Small intestine (tissue), 7 donors: ENCODE results near the gene PEX16. TPM values are rescaled to one million over a fixed set of nuclear protein-coding genes. Genes with fewer than 3 reads are reported as not detected.
A peak's percentile ranks its signal among the peaks of the same experiment; 100 is the strongest.
"Not testable (repeated sequence)": the region's sequence is repeated elsewhere in the genome, so short reads cannot be mapped to it uniquely, and the experiment has no call there.

Experiments
- DNase-seq, 2 donors: peaks; one replicate each; pipeline versions ENCODE4 v3.0.0 to v3.0.0-alpha.2; 2013
- FAIRE-seq: peaks from 2 replicates; lab custom pipeline; 2012; peaks lifted over from hg19 to GRCh38; lab: Jason Lieb, UNC
- H3K27ac ChIP-seq, 3 donors: one replicate each; pipeline ENCODE4 v1.5.1; 2013; ENCODE audit warnings: low read length in 2 of 3, mild to moderate bottlenecking in 2 of 3, control low read depth in 1 of 3, inconsistent platforms in 1 of 3, low read depth in 1 of 3, moderate library complexity in 1 of 3
- H3K27me3 ChIP-seq, 3 donors: one replicate each; pipeline ENCODE4 v1.6.1; 2013; ENCODE audit warnings: low read length in 3 of 3, inconsistent platforms in 1 of 3; ENCODE audit not compliant: control insufficient read depth in 3 of 3, insufficient read depth in 3 of 3
- H3K36me3 ChIP-seq, 3 donors: one replicate each; pipeline ENCODE4 v1.6.1; 2013; ENCODE audit warnings: low read length in 3 of 3, inconsistent platforms in 1 of 3, low read depth in 1 of 3, mild to moderate bottlenecking in 1 of 3, moderate library complexity in 1 of 3; ENCODE audit not compliant: control insufficient read depth in 3 of 3, insufficient read depth in 2 of 3
- H3K4me1 ChIP-seq, 3 donors: one replicate each; pipeline ENCODE4 v1.6.1; 2013; ENCODE audit warnings: low read length in 2 of 3, inconsistent platforms in 1 of 3, low read depth in 1 of 3, mild to moderate bottlenecking in 1 of 3, moderate library complexity in 1 of 3; ENCODE audit not compliant: control insufficient read depth in 3 of 3, insufficient read depth in 2 of 3
- H3K4me3 ChIP-seq, 3 donors: one replicate each; pipeline ENCODE4 v1.5.1; 2013; ENCODE audit warnings: low read length in 3 of 3, control low read depth in 1 of 3, inconsistent platforms in 1 of 3, low read depth in 1 of 3, mild to moderate bottlenecking in 1 of 3, moderate library complexity in 1 of 3
- H3K9me3 ChIP-seq, 2 donors: one replicate each; pipeline ENCODE4 v1.6.1; 2013; ENCODE audit warnings: low read depth in 1 of 2, low read length in 1 of 2; ENCODE audit not compliant: control insufficient read depth in 2 of 2, insufficient read depth in 1 of 2
- WGBS, 3 donors: extraction: QIAGEN DNeasy Blood & Tissue Kit; methylation state at CpG; one replicate each; pipeline ENCODE4 v1.1.7; 2013; 5-methylcytosine and 5-hydroxymethylcytosine counted together
- polyA plus RNA-seq, 4 donors: library from polyadenylated mRNA; stranded (reverse) in 3 of 4; unstranded in 1 of 4; fragments of 200-250 nt in 3 of 4; fragments of 120-200 nt in 1 of 4; gene quantifications; one replicate each; pipeline versions ENCODE4 v1.2.1 to v1.2.3, GENCODE V29; 2013
- donor health status: healthy with polysubstance abuse.
- donor health status: control.
- donor health status: control.
- donor health status: Bipolar disorder and iron deficiency.
- donor health status: healthy.

The PEX16 gene
- polyA plus RNA-seq, 4 donors = 22.1 to 74.0 (median 58.5) TPM

GRCh38 chr11:45902452-45903380 is 15.0 kb downstream of the PEX16 start:
- 91 to 93% (median 92%) methylated on average over 53 to 56 of the region's 56 CpGs for WGBS, 3 donors
- no peak for FAIRE-seq
- no peak for DNase-seq
- no peak overlapping the region for H3K27ac ChIP-seq
- peaks cover 0 to 16% (median 0%) of the 10 kb centered on the region in 3 donors for H3K36me3 ChIP-seq
- H3K4me1 ChIP-seq = peaks cover 0 to 10% (median 1%) of the 10 kb centered on the region in 3 donors
- H3K9me3 ChIP-seq = no peaks in the 10 kb centered on the region
- no peak overlapping the region for H3K4me3 ChIP-seq
- peaks cover 0 to 35% (median 5%) of the 10 kb centered on the region in 3 donors for H3K27me3 ChIP-seq

DNA sequence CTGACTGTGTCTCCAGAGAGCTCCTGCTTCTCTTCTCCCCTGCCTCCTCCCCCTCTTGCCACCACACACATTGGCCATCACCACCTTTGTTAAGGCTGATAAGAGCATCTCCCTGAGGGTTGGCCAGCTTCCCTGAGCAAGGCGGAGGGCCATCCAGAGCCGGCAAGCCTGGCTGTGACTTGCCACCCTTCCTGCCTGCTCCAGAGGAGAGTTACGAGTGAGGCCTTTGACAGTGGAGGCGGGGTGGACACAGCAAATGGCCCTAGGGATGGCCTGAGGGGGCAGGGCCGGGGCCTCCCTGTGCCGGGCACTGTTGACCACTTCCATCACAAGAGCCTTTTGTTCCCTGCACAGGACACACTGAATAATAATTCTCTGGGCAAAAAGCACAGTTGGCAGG is 16.1 kb downstream of the PEX16 start:
- peaks cover 0 to 16% (median 0%) of the 10 kb centered on the region in 3 donors for H3K36me3 ChIP-seq
- no peak overlapping the region for H3K4me3 ChIP-seq
- FAIRE-seq = no peak
- DNase-seq = no peak
- peaks cover 0 to 10% (median under 1%) of the 10 kb centered on the region in 3 donors for H3K4me1 ChIP-seq
- peaks cover 0 to 45% (median 5%) of the 10 kb centered on the region in 3 donors for H3K27me3 ChIP-seq
- 80 to 87% (median 84%) methylated on average over 6 of the region's 6 CpGs for WGBS, 3 donors
- no peaks in the 10 kb centered on the region for H3K9me3 ChIP-seq
- H3K27ac ChIP-seq = no peak overlapping the region

DNA sequence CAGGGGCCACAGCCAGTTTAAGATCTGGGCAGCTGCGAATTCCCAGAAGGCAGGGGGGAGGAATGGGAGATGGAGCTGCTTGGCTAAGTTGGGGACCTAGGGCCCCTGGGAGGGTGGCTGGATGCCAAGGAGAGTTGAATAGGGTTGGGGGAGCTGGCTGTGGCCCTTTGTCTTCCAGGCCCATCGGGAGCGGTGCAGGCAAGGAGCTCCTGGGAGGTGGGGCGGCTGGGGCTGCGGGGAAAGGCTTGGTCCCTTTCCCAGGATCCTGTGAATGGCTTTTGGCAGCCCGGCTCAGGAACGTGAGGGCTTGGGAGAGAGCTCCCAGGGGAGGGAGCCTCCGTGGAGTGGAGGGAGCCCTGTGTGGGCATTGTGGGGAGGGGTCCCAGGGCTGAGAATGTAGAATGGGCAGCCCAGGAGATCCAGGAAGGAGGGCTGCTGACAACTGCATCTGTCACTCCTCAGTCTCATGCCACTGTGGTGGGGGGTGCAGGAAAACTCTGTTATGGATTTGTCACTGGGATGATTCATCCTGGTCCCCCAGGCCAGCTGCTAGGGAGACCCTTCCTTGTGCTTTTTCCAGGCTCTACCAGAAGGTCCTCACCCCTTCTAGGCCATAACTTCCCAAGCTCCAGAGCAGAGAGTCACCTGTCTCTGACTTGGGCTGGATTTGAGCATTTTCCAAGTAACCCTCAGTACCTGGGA is 16.6 kb downstream of the PEX16 start:
- DNase-seq = no peak
- Histone ChIP-seq H3K4me1 (peaks cover 0 to 10% (median 0%) of the 10 kb centered on the region in 3 donors), H3K27me3 (peaks cover 0 to 49% (median 5%) of the 10 kb centered on the region in 3 donors), H3K27ac (no peak overlapping the region), H3K4me3 (peak overlapping the region in 1 of 3 donors; percentile 40), H3K9me3 (no peaks in the 10 kb centered on the region), H3K36me3 (peaks cover 0 to 13% (median 0%) of the 10 kb centered on the region in 3 donors)
- WGBS, 3 donors = 27 to 45% (median 44%) methylated on average over 8 of the region's 8 CpGs
- FAIRE-seq = no peak

DNA sequence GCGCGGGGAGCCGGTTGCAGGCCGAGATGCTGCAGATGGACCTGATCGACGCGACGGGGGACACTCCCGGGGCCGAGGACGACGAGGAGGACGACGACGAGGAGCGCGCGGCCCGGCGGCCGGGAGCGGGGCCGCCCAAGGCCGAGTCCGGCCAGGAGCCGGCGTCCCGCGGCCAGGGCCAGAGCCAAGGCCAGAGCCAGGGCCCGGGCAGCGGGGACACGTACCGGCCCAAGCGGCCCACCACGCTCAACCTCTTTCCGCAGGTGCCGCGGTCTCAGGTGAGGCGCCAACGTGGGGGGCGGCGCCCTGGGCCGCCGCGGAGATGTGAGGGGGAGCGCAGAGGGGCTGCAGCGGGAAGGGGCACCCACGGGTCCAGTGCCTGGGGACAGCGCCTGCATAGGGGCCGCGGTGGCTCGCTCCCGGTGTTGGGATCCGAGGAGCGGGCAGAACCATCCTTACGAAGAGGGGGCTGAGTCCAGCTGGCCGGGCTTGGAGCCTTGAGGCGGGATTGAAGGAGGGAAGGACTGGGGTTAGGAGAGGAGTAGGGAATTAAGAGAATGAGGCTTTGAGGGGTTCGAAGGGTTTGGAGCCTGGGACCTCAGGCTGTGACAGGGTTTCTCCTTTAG is 17.4 kb downstream of the PEX16 start:
- DNase-seq, H3K4me1 ChIP-seq, H3K27ac ChIP-seq, FAIRE-seq, H3K9me3 ChIP-seq: not testable (repeated sequence)
- H3K36me3 ChIP-seq = peaks cover 0 to 13% (median 0%) of the 10 kb centered on the region in 3 donors
- 4 to 19% (median 10%) methylated on average over 24 to 40 of the region's 59 CpGs for WGBS, 3 donors
- H3K4me3 ChIP-seq = peak overlapping the region in 2 of 3 donors; percentile 40 to 50
- H3K27me3 ChIP-seq = peaks cover 0 to 53% (median 5%) of the 10 kb centered on the region in 3 donors

- WGBS, 3 donors = 0 to 3% (median 2%) methylated on average over 26 to 62 of the region's 62 CpGs
- Histone ChIP-seq H3K9me3 (no peaks in the 10 kb centered on the region), H3K27ac (peak overlapping the region in 2 of 3 donors; percentile 53 to 69), H3K4me3 (peak overlapping the region in 2 of 3 donors; percentile 29 to 50), H3K4me1 (peaks cover 0 to 10% (median 0%) of the 10 kb centered on the region in 3 donors), H3K27me3 (peaks cover 0 to 53% (median 5%) of the 10 kb centered on the region in 3 donors), H3K36me3 (peaks cover 0 to 13% (median 0%) of the 10 kb centered on the region in 3 donors)
- DNase-seq = peak; percentile 45 to 84
- no peak for FAIRE-seq
Observed at GRCh38 chr11:45899448-45900174, 18.1 kb downstream of the PEX16 start.

- peak overlapping the region in 1 of 3 donors; percentile 69 for H3K27ac ChIP-seq
- H3K4me3 ChIP-seq = peak overlapping the region in 1 of 3 donors; percentile 50
Observed at GRCh38 chr11:45899086-45899447, 18.6 kb downstream of the PEX16 start.

DNA sequence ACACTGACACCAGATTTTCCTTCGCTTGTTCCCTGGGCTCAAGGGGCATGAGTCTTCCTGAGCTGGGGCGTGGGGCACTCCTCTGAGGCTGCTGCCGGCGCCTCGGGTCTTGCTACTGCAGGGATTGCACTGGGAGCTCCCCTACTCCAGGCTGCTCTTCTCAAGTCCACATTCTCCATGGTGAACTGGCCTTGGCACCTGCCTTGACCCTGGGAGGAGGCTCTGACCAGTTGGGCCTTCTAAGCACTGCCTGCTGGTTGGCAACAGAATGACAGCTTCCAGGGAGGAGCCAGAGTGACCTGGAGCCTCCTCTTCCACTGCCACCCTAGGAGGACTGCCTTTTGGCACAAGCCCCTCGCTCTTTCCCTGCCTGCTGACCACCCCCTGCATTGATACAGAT is 20.1 kb downstream of the PEX16 start:
- peaks cover 0 to 57% (median 5%) of the 10 kb centered on the region in 3 donors for H3K27me3 ChIP-seq
- H3K4me3 ChIP-seq = no peak overlapping the region
- no peaks in the 10 kb centered on the region for H3K36me3 ChIP-seq
- H3K4me1 ChIP-seq = peaks cover 0 to 10% (median 0%) of the 10 kb centered on the region in 3 donors
- DNase-seq (no peak), FAIRE-seq (no peak)
- H3K9me3 ChIP-seq = no peaks in the 10 kb centered on the region
- WGBS, 3 donors = 78 to 86% (median 85%) methylated on average over 6 of the region's 6 CpGs
- H3K27ac ChIP-seq = no peak overlapping the region

More at GRCh38 chr11:45899086-45899447, 18.6 kb downstream of the PEX16 start:
- peaks cover 0 to 10% (median 0%) of the 10 kb centered on the region in 3 donors for H3K4me1 ChIP-seq
- peaks cover 0 to 53% (median 5%) of the 10 kb centered on the region in 3 donors for H3K27me3 ChIP-seq
- peaks cover 0 to 10% (median 0%) of the 10 kb centered on the region in 3 donors for H3K36me3 ChIP-seq
- DNase-seq = no peak
- FAIRE-seq = no peak
- H3K9me3 ChIP-seq = no peaks in the 10 kb centered on the region
- 6 to 14% (median 12%) methylated on average over 3 of the region's 3 CpGs for WGBS, 3 donors
